ENCODE data around the gene APOBEC4. TPM values are rescaled to one million over a fixed set of nuclear protein-coding genes. Genes with fewer than 3 reads are reported as not detected.

APOBEC4 gene
- total RNA-seq, 1 donor from 2014 or later: not detected

DNA sequence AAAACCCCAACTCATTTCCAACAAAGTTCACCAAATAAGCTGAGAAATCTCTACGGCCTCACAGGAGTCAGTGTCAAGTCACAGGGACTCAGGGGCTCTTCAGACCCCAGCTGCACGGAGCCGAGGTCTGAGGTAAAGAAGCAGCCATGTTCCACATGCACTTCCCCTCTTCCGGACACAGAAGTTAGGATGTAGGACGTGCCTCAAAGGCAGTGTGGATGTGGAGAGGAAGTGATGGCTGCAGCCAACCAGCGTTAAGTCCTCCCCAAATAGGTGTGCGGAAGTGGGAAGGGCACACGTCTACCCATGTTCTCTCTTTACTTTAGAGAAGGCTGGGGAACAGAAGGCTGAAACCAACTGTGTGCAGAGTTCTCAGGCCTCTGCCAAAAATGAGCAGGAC lies 48.3 kb downstream of the APOBEC4 start:
- no peak for DNase-seq (ENCODE audit: extremely low read depth, low read depth, low spot score)

DNA sequence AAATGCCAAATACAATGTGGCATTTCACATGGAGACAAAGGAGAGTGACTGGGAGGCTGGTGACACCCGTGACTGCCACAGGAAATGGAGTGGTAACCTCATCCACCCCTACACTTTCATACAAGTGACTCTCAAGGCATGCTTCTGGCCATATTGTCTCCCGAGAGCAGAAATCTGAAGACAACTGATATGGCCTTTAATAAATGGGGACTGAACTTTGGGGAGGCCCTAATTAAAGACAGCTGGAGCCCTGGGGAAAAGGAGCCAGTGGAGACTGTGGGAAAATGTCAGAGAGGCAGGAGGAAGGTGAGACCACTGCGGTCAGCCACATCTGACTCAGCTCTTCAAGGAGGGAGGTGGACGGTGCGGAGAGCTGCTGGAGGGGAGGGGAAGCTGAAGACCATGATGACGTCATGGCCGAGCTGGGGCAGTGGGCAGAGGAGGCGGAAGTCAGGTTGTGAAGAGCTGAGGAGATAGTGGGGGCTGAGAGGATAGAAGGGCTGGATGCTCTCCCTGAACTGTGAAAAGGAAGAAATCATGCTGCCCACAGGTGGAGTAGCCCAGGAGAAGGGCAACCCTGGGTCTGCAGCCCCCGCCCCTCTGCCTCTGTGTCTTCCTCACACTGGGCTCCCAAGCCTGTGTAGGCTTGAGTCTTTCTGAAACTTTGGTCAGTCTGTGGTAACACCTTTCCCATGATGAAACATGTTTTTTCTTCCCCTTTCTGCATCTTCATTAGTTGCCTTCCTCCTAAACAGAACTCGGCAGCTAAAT lies 48.9 kb downstream of the APOBEC4 start:
- no peak for DNase-seq (ENCODE audit: extremely low read depth, low read depth, low spot score)

DNA sequence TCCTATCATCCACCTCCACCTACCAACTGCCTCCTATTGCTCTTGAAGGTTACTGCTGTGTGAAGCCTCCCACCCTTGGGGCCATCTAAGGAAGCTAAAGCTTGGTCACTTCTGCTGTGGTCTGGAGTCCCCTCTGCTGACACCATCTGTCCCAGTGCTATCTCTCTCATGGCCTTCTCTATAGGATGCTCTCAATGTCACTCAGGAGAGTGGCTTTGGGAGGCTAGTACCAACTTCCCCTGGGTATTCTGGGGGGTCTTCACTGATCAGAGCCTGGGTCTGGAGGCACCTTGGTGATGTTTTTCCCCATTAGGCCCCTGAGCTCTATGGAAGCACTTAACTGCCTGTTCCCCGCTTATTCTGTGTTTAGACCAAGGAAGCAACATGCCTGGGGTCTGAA lies 50.6 kb downstream of the APOBEC4 start:
- no peak for DNase-seq (ENCODE audit: extremely low read depth, low read depth, low spot score)

DNA sequence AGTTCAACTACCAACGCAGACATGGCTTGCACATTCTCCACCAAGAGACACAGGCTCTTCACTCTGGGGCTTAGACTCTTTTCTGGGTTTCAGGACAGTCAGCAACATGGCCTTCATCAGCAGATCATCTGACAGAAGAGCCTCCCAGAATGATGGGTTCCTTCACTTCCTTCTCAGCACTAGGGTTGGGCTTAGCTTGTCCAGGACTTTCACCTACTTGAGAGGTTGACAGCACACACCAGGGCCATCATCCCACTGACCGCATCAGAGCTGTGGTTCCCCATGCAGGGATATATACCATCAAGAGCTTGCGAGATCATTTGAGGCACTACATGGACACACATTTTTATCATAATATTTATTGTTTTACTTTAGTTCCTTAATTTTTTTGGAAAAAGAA lies 52.5 kb downstream of the APOBEC4 start:
- DNase-seq (ENCODE audit: extremely low read depth, low read depth, low spot score): no peak

DNA sequence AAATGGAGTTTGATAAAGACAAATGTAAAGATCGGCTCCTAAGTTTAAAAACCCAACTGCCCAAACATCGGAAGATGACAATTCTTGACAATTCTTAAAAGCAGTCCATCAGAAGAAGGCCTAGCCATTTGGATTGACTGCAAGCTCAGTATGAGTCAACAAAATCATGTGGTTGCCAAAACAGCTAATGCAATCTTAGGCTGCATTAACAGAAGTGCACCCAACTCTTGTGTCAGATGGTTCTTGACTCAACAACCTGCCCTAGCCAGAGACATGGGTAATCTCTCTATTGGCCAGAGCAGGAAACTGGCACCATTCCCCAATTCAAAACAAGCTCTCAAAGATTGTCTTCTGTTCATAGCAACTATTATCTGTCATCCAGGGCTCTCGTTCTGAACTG lies 53.0 kb downstream of the APOBEC4 start:
- DNase-seq (ENCODE audit: extremely low read depth, low read depth, low spot score): no peak

DNA sequence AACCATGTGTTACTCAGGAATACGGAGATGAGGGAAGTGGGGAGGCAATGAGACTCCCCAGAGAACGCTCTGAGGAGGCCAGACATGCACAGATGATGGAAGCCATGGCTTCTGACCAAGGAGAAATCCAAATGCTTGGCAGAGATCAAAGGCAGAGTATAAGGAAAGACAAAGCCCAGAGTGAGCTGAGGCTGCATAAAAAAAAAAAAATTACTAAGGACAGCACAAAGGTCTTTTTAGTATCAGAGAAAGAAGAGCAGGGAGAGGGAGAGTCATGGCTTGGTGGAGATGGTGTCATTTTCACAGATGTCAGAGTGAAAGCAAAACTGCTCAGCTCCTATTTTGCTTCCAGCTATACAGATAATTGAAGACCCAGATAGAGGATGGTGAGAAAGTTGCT lies 54.7 kb downstream of the APOBEC4 start:
- DNase-seq (ENCODE audit: extremely low read depth, low read depth, low spot score): no peak

DNA sequence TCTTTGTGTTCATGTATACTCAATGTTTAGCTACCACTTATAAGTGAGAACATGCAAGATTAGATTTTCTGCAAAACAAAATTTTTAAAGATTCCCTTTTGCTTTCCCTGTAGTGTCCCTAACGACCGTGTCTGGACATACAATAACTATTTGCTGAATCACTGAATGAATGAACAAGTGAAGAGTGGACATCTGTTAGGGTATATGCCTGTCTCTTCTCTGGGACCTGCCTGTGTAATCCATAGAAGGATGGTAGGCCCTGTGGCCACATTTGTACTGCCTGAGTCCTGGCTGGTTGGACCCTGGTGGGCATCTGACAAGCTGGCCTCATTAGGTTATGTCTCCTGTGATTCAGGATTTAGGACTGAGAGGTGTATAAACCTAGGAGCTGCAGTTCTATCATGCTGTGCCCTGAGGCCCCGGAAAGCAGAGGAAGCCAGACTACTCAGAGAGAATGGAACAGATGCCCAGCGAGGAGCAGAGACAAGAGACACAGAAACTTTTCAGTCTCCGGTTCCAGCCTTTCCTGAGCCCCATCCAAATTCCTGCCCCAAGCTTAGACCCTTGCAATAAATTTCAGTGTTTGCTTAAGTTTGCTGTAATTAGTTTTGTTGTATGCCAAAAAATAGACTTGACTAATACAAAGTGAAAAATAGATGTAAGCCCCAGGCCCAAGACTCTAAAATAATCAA lies 55.3 kb downstream of the APOBEC4 start:
- DNase-seq (ENCODE audit: extremely low read depth, low read depth, low spot score): no peak

DNA sequence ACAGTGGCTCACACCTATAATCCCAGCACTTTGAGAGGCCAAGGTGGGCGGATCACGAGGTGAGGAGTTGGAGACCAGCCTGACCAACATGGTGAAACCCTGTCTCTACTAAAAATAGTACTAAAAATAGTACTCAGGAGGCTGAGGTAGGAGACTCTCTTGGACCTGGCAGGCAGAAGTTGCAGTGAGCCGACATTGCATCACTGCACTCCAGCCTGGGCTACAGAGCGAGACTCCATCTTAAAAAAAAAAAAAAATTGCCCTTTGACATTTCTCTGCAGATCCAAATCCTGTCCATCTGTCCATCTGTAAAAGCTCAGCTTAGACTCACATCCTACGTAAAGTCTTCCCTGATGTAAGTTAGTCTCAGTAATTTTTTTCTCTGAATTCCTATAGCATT lies 56.6 kb downstream of the APOBEC4 start:
- no peak for DNase-seq (ENCODE audit: extremely low read depth, low read depth, low spot score)

Other genes with a start within 250 kb of the APOBEC4 start
- 0.23 and 0.24 TPM in 2 replicates for gene NMNAT2, start 234.9 kb downstream of the APOBEC4 start, total RNA-seq
- 46.7 and 60.5 TPM in 2 replicates for gene SMG7, start 180.8 kb downstream of the APOBEC4 start, total RNA-seq
- gene NCF2, start 62.9 kb downstream of the APOBEC4 start, total RNA-seq: 6.2 and 7.7 TPM in 2 replicates
- 173 and 214 TPM in 2 replicates for gene ARPC5, start 17.5 kb downstream of the APOBEC4 start, total RNA-seq
- 22.8 and 25.4 TPM in 2 replicates for gene RGL1, start 151.8 kb upstream of the APOBEC4 start, total RNA-seq

Data from glomerular endothelial cell (primary cell).